HepG2 (cell line): ENCODE measurements around the gene SCP2. TPM values are rescaled to one million over a fixed set of nuclear protein-coding genes. Genes with fewer than 3 reads are reported as not detected.

Experiments used
- CCAR2 ChIP-seq: fragments of 200-400 bp; formaldehyde crosslinking; optimal IDR thresholded peaks from 2 replicates; pipeline ENCODE3; 2018; ENCODE audit warnings: low read depth, mild to moderate bottlenecking, low read length, moderate library complexity
- HCFC1 ChIP-seq: fragments of 150-350 bp; IDR thresholded peaks from 2 replicates; pipeline ENCODE4 v1.6.1; 2014; ENCODE audit warnings: low read depth, low read length
- HES4 ChIP-seq: sonication (generic); formaldehyde crosslinking; IDR thresholded peaks from 2 replicates; pipeline ENCODE4 v1.9.0; 2021; ENCODE audit warnings: mild to moderate bottlenecking, missing genetic modification reagents, borderline replicate concordance
- HNRNPL ChIP-seq: fragments of 200-400 bp; formaldehyde crosslinking; IDR thresholded peaks from 2 replicates; pipeline ENCODE4 v1.6.1; 2017; ENCODE audit warnings: mild to moderate bottlenecking, low read depth, low read length
- MAX ChIP-seq: IDR thresholded peaks from 2 replicates; pipeline ENCODE4 v1.6.1; 2012; ENCODE audit warnings: inconsistent platforms
- MYC ChIP-seq: sonication (generic); formaldehyde crosslinking; IDR thresholded peaks from 2 replicates; pipeline ENCODE4 v1.9.0; 2021; ENCODE audit warnings: missing genetic modification reagents, borderline replicate concordance
- PREB ChIP-seq: sonication (generic); formaldehyde crosslinking; IDR thresholded peaks from 2 replicates; pipeline ENCODE4 v1.4.0; 2020; ENCODE audit warnings: missing genetic modification reagents
- RERE ChIP-seq: IDR thresholded peaks from 2 replicates; pipeline ENCODE4 v1.6.1; 2016; ENCODE audit warnings: low read depth, missing genetic modification reagents, missing compliant biosample characterization
- SOX6 ChIP-seq, 2 experiments: fragments of 450-650 bp in 1 of 2; sonication (generic) in 1 of 2; formaldehyde crosslinking in 1 of 2; IDR thresholded peaks; 2 replicates each; pipeline versions ENCODE4 v1.4.0 to v1.6.1; 2017 to 2020; ENCODE audit warnings: antibody characterized with exemption in 1 of 2, mild to moderate bottlenecking in 1 of 2, missing genetic modification reagents in 1 of 2
- STAT6 ChIP-seq: sonication (generic); formaldehyde crosslinking; IDR thresholded peaks from 2 replicates; pipeline ENCODE4 v1.4.0; 2020; ENCODE audit warnings: missing genetic modification reagents, mild to moderate bottlenecking, borderline replicate concordance
- THAP7 ChIP-seq: sonication (generic); formaldehyde crosslinking; IDR thresholded peaks from 2 replicates; pipeline ENCODE4 v1.8.1; 2023; ENCODE audit warnings: mild to moderate bottlenecking, missing genetic modification reagents
- U2AF1 ChIP-seq: fragments of 200-400 bp; formaldehyde crosslinking; optimal IDR thresholded peaks from 2 replicates; pipeline ENCODE3; 2017; ENCODE audit warnings: mild to moderate bottlenecking, low read depth, low read length
- ZFP90 ChIP-seq: sonication (generic); formaldehyde crosslinking; IDR thresholded peaks from 2 replicates; pipeline ENCODE4 v1.8.0; 2022; ENCODE audit warnings: missing genetic modification reagents, mild to moderate bottlenecking, inconsistent platforms, borderline replicate concordance
- ZNF547 ChIP-seq: sonication (generic); formaldehyde crosslinking; IDR thresholded peaks from 2 replicates; pipeline ENCODE4 v1.5.1; 2020; ENCODE audit warnings: mild to moderate bottlenecking, missing genetic modification reagents
- ZNF891 ChIP-seq: sonication (generic); formaldehyde crosslinking; IDR thresholded peaks from 2 replicates; pipeline ENCODE4 v1.5.0; 2020; ENCODE audit warnings: mild to moderate bottlenecking, missing genetic modification reagents
- polyA plus RNA-seq, 8 experiments: library from polyadenylated mRNA; depleted of rRNA in 3 of 8; stranded (reverse) in 7 of 8; unstranded in 1 of 8; fragments of >200 nt; fragmentation: Illumina TruSeq in 4 of 8; extraction: Trizol in 4 of 8; gene quantifications; 2 replicates each; pipeline versions ENCODE4 v1.2.1 to v1.2.3, GENCODE V29; 2011 to 2016; ENCODE audit warnings: low read depth in 4 of 8, missing spikeins in 1 of 8, mixed read lengths in 1 of 8; ENCODE audit not compliant: insufficient read depth in 1 of 8
- total RNA-seq, 5 experiments: library from RNA; depleted of rRNA; stranded (reverse); fragments of >200 nt; fragmentation: Illumina TruSeq; extraction: Trizol; gene quantifications; 2 replicates each; pipeline ENCODE4 v1.2.3, GENCODE V29; 2016; ENCODE audit warnings: low read depth in 1 of 5

The SCP2 gene
- total and polyA plus RNA-seq, 2 of the 13 experiments (the other 11 are each of a cell fraction or from before 2014, with no cell fraction given), result 59.0 to 133 TPM

GRCh38 chr1:53014791-53015507 is 87.9 kb downstream of the SCP2 start (continued):
- TF ChIP-seq SOX6 (IDR thresholded peaks at IDR 0.05), result no peak
- TF ChIP-seq SOX6 (CRISPR knock-in tag; IDR thresholded peaks at IDR 0.05), result peak; percentile 16; the same call in 1 of the 2 replicates
- TF ChIP-seq RERE, result no peak
- no peak for TF ChIP-seq THAP7 (CRISPR knock-in tag)
- peak; percentile 23; the same call in 1 of the 2 replicates for TF ChIP-seq MYC (CRISPR knock-in tag)
- no peak for TF ChIP-seq STAT6 (CRISPR knock-in tag)
- no peak for TF ChIP-seq HNRNPL
- no peak for TF ChIP-seq ZFP90 (CRISPR knock-in tag)
- peak; percentile 28; the same call in 1 of the 2 replicates for TF ChIP-seq HCFC1
- peak; percentile 46; the same call in 1 of the 2 replicates for TF ChIP-seq MAX
- no peak for TF ChIP-seq ZNF547 (CRISPR knock-in tag)
- TF ChIP-seq CCAR2, result no peak
- TF ChIP-seq U2AF1, result no peak
- TF ChIP-seq PREB (CRISPR knock-in tag), result no peak
- TF ChIP-seq HES4, result no peak
- TF ChIP-seq ZNF891 (CRISPR knock-in tag), result no peak
